Transverse colon (tissue), 4 donors: ENCODE results near the gene CFAP99.

Source experiments
- CTCF ChIP-seq, 5 experiments: fragments of 200-600 bp in 3 of 5; fragments of 450-650 bp in 2 of 5; sonication (generic) in 3 of 5; IDR thresholded peaks; 1 replicate in 2 of 5; 2 replicates in 3 of 5; pipeline ENCODE4 v1.5.1; 2016 to 2017; ENCODE audit warnings: antibody characterized with exemption in 5 of 5, inconsistent platforms in 3 of 5, mild to moderate bottlenecking in 2 of 5, moderate library complexity in 1 of 5
- EP300 ChIP-seq: sonication (generic); formaldehyde crosslinking; IDR thresholded peaks from one replicate; pipeline ENCODE4 v1.6.1; 2017; ENCODE audit warnings: antibody characterized with exemption, low read depth
- POLR2A ChIP-seq: fragments of 450-650 bp; IDR thresholded peaks from one replicate; pipeline ENCODE4 v1.6.1; 2016; ENCODE audit warnings: antibody characterized with exemption, mild to moderate bottlenecking, moderate library complexity
- POLR2AphosphoS5 ChIP-seq, 3 donors: sonication (generic); formaldehyde crosslinking; IDR thresholded peaks; one replicate each; pipeline ENCODE4 v1.6.1; 2016; ENCODE audit warnings: antibody characterized with exemption in 3 of 3

DNA sequence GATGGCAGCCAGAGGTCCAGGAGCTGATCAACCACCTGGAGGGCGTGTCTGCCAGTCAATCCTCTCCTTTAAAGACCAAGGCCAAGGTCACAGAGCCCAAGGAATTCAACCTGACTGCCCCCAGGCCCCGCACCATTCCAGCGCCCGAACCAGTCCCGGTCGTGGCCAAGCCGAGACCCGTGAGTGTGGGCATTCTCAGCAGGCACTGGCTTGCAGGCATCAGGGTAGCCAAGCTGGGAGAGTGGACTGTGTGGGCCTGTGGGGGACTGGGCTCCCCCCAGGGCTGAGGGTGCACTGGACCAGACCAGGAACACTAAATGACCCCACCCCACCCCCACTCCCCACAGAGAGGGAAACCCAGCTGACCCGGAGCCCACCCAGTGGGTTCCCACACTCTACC is 26.4 kb downstream of the CFAP99 start:
- TF ChIP-seq POLR2AphosphoS5 (IDR thresholded peaks at IDR 0.05) (no peak), CTCF (IDR thresholded peaks at IDR 0.05) (no peak), POLR2A (no peak), EP300 (no peak)
